Mesenchymal stem cell (in vitro differentiated cells and primary cell): ENCODE results near the gene TSC22D3.

Experiments
- DNase-seq: peaks from one replicate; pipeline ENCODE4 v3.0.0-alpha.2; 2013
- H2AFZ ChIP-seq: one replicate; pipeline ENCODE4 v1.6.1; 2013; ENCODE audit warnings: low read depth, mild to moderate bottlenecking, control low read depth, inconsistent platforms, low read length, moderate library complexity
- H2AK5ac ChIP-seq: 2 replicates; pipeline ENCODE4 v1.6.1; 2013; ENCODE audit warnings: low read length, moderate library complexity, mild to moderate bottlenecking, inconsistent platforms; ENCODE audit not compliant: severe bottlenecking
- H2BK120ac ChIP-seq: one replicate; pipeline ENCODE4 v1.6.1; 2013; ENCODE audit warnings: low read depth, mild to moderate bottlenecking, inconsistent platforms, low read length, moderate library complexity
- H2BK12ac ChIP-seq, 2 experiments: one replicate each; pipeline ENCODE4 v1.6.1; 2013; ENCODE audit warnings: inconsistent platforms in 2 of 2, low read length in 2 of 2, mild to moderate bottlenecking in 2 of 2, moderate library complexity in 2 of 2, control low read depth in 1 of 2
- H2BK15ac ChIP-seq: one replicate; pipeline ENCODE4 v1.6.1; 2013; ENCODE audit warnings: mild to moderate bottlenecking, low read depth, inconsistent platforms; ENCODE audit not compliant: poor library complexity, severe bottlenecking
- H2BK5ac ChIP-seq: 2 replicates; pipeline ENCODE4 v1.6.1; 2013; ENCODE audit warnings: low read depth, mild to moderate bottlenecking, low read length, control low read depth, inconsistent platforms; ENCODE audit not compliant: poor library complexity, severe bottlenecking
- H3K14ac ChIP-seq, 2 experiments: one replicate each; pipeline ENCODE4 v1.6.1; 2013; ENCODE audit warnings: inconsistent platforms in 2 of 2, low read length in 2 of 2, control low read depth in 1 of 2, mild to moderate bottlenecking in 1 of 2, moderate library complexity in 1 of 2
- H3K18ac ChIP-seq, 2 experiments: one replicate each; pipeline ENCODE4 v1.6.1; 2013; ENCODE audit warnings: inconsistent platforms in 2 of 2, low read length in 2 of 2, control low read depth in 1 of 2, low read depth in 1 of 2, mild to moderate bottlenecking in 1 of 2
- H3K23ac ChIP-seq, 2 experiments: one replicate each; pipeline ENCODE4 v1.6.1; 2013; ENCODE audit warnings: inconsistent platforms in 2 of 2, low read length in 2 of 2, mild to moderate bottlenecking in 2 of 2, moderate library complexity in 2 of 2, control low read depth in 1 of 2
- H3K27ac ChIP-seq: 2 replicates; pipeline ENCODE4 v1.5.1; 2013; ENCODE audit warnings: mild to moderate bottlenecking, moderate library complexity, low read length, control low read depth, inconsistent platforms; ENCODE audit not compliant: poor library complexity, severe bottlenecking
- H3K27me3 ChIP-seq, 2 experiments: 2 replicates each; pipeline versions ENCODE4 v1.6.1 to v1.7.0; 2013; ENCODE audit warnings: low read length in 2 of 2, mild to moderate bottlenecking in 2 of 2, moderate library complexity in 2 of 2, control low read depth in 1 of 2, inconsistent platforms in 1 of 2; ENCODE audit not compliant: control insufficient read depth in 1 of 2, insufficient read depth in 1 of 2
- H3K36me3 ChIP-seq, 2 experiments: 2 replicates each; pipeline versions ENCODE4 v1.6.1 to v1.7.0; 2013; ENCODE audit warnings: low read length in 2 of 2, control low read depth in 1 of 2, inconsistent platforms in 1 of 2, low read depth in 1 of 2, mild to moderate bottlenecking in 1 of 2; ENCODE audit not compliant: insufficient read depth in 2 of 2, control insufficient read depth in 1 of 2
- H3K4ac ChIP-seq, 2 experiments: one replicate each; pipeline ENCODE4 v1.6.1; 2013; ENCODE audit warnings: inconsistent platforms in 2 of 2, low read length in 2 of 2, mild to moderate bottlenecking in 2 of 2, moderate library complexity in 2 of 2, control low read depth in 1 of 2, low read depth in 1 of 2
- H3K4me1 ChIP-seq: 2 replicates; pipeline ENCODE4 v1.6.1; 2013; ENCODE audit warnings: low read depth, low read length, control low read depth; ENCODE audit not compliant: control insufficient read depth, insufficient read depth
- H3K4me2 ChIP-seq: 2 replicates; pipeline ENCODE4 v1.6.1; 2013; ENCODE audit warnings: low read length, mild to moderate bottlenecking, inconsistent platforms; ENCODE audit not compliant: poor library complexity, severe bottlenecking
- H3K4me3 ChIP-seq, 2 experiments: 2 replicates each; pipeline versions ENCODE4 v1.5.1 to v1.7.0; 2013; ENCODE audit warnings: low read length in 2 of 2, mild to moderate bottlenecking in 2 of 2, control low read depth in 1 of 2, low read depth in 1 of 2; ENCODE audit not compliant: insufficient read depth in 1 of 2
- H3K79me1 ChIP-seq: replicated peaks from 2 replicates; pipeline ENCODE4 v1.6.1; 2013; ENCODE audit warnings: mild to moderate bottlenecking, control low read depth, low read length, inconsistent platforms; ENCODE audit not compliant: poor library complexity, severe bottlenecking
- H3K9ac ChIP-seq: 2 replicates; pipeline ENCODE4 v1.7.0; 2013; ENCODE audit warnings: mild to moderate bottlenecking, low read length, moderate library complexity
- H3K9me3 ChIP-seq: 2 replicates; pipeline ENCODE4 v1.7.0; 2013; ENCODE audit warnings: mild to moderate bottlenecking, low read length; ENCODE audit not compliant: control insufficient read depth
- H4K8ac ChIP-seq: one replicate; pipeline ENCODE4 v1.6.1; 2013; ENCODE audit warnings: inconsistent platforms, mild to moderate bottlenecking, low read length, moderate library complexity
- H4K91ac ChIP-seq: one replicate; pipeline ENCODE4 v1.6.1; 2013; ENCODE audit warnings: mild to moderate bottlenecking, low read length, inconsistent platforms
- WGBS: methylation state at CpG from one replicate; pipeline ENCODE4 v1.1.7; 2013; ENCODE audit warnings: mixed read lengths; 5-methylcytosine and 5-hydroxymethylcytosine counted together

Gene TSC22D3

DNA sequence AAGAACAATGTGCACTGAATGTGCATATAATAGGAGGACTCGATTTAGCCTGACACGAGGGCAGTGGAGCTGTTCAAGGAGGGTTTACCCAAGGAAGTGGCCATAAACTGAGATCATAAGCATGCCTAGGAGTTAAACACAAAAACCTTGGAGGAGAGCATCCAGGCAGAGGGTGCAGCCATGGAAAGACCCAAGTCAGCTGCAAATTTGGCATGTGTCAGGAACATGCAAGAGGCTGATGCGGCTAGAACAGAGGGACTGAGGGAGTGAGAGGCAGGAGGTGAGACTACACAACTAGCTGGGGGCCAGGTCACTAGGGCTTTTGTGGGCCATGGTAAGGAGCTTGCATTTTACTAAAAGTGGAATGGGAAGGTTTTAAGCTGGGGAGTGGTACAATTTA is 91.7 kb downstream of the TSC22D3 start:
- WGBS, result 60% methylated on average over 3 of the region's 3 CpGs
- peak overlapping the region in 1 of 2 experiments; percentile 57 for H3K14ac ChIP-seq
- H3K4me1 ChIP-seq, result peaks cover 23% of the 10 kb centered on the region
- H2BK5ac ChIP-seq, result no peak overlapping the region
- H2BK120ac ChIP-seq, result peak overlapping the region; percentile 68
- peak overlapping the region; percentile 23 for H2BK15ac ChIP-seq
- peaks cover 0 to 68% of the 10 kb centered on the region in 2 experiments for H3K27me3 ChIP-seq
- H3K4ac ChIP-seq, result no peak overlapping the region
- H3K18ac ChIP-seq, result peak overlapping the region; percentile 22 to 84
- no peaks in the 10 kb centered on the region for H3K9me3 ChIP-seq
- H3K36me3 ChIP-seq, result no peaks in the 10 kb centered on the region
- H2BK12ac ChIP-seq, result peak overlapping the region in 1 of 2 experiments; percentile 94
- no peak overlapping the region for H3K4me2 ChIP-seq
- no peak overlapping the region for H3K27ac ChIP-seq
- no peak overlapping the region for H3K4me3 ChIP-seq
- no peak overlapping the region for H3K23ac ChIP-seq
- H3K79me1 ChIP-seq, result no peaks in the 10 kb centered on the region
- H2AFZ ChIP-seq, result no peak overlapping the region
- no peak overlapping the region for H4K91ac ChIP-seq
- H4K8ac ChIP-seq, result no peak overlapping the region
- H3K9ac ChIP-seq, result no peak overlapping the region
- no peak for DNase-seq
- peak overlapping the region; percentile 37 for H2AK5ac ChIP-seq

DNA sequence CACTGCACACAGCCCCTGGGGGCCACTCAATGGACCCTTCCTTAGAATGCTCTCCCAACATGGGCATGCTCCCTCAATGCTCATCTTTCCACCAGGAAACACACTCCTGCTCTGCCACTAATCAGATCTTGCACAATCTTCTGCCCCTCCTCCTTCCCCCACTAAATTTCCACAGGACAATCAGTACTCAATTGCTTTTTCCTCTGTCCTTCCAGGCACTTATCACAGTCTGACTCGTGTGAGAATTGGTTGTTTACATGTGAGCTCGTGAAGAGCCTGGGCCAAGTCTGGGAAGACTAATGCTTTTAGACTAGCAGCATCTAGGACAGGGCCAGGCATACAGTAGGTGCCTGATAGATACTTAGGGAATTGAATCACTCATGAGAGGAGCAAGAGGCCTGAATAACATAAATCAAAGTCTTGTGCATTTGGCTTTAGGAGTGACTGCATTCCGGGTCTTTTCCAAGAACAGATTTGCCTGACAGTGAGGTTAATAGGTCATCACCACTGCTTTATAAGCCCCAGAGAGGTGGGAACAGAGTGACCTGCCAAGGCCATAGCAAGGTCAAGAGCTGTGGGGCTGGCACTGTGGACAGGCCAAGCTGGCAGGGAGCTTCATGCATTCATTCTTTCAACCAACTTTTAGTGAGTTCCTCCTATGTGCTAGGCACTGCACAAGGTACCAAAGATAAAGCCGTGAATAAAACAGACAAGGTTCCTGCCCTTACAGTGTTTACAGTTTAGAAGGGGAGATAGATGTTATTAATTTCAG is 92.3 kb downstream of the TSC22D3 start:
- Histone ChIP-seq H3K4me3 (no peak overlapping the region), H3K4ac (peak overlapping the region in 1 of 2 experiments; percentile 41), H2BK5ac (no peak overlapping the region), H3K4me2 (no peak overlapping the region), H3K9ac (no peak overlapping the region), H2BK12ac (peak overlapping the region in 1 of 2 experiments; percentile 94), H3K27me3 (peaks cover 0 to 64% of the 10 kb centered on the region in 2 experiments), H3K36me3 (no peaks in the 10 kb centered on the region), H2AK5ac (no peak overlapping the region), H2AFZ (no peak overlapping the region), H3K18ac (peak overlapping the region; percentile 78 to 84), H2BK15ac (no peak overlapping the region), H3K14ac (no peak overlapping the region), H4K8ac (peak overlapping the region; percentile 49), H4K91ac (peak overlapping the region; percentile 75), H3K9me3 (no peaks in the 10 kb centered on the region), H3K23ac (no peak overlapping the region), H3K79me1 (no peaks in the 10 kb centered on the region), H3K4me1 (peaks cover 23% of the 10 kb centered on the region), H3K27ac (no peak overlapping the region), H2BK120ac (no peak overlapping the region)
- WGBS, result 20% methylated on average over 4 of the region's 4 CpGs
- DNase-seq, result peak; percentile 90

DNA sequence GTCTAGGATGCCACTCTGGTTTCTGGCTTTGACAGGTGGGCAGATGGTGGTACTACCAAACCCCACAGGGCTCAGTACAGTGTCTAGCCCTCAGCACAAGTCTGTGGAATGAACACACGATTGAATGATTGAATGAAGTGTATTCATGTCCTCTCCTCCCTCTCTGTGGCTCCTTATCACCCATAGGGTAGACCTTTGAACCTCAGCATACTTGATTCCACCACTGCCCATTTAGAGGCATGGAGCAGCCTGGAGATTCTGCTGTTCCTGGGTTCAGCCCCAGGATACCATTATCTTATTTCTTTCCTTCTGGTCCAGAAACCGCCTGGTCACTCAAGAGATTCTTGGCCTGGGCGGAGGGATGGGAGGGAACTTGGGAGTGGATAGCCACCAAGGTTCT is 93.3 kb downstream of the TSC22D3 start:
- Histone ChIP-seq H2AK5ac (peak overlapping the region; percentile 42), H3K4ac (no peak overlapping the region), H3K79me1 (no peaks in the 10 kb centered on the region), H3K4me2 (no peak overlapping the region), H3K14ac (no peak overlapping the region), H2BK15ac (no peak overlapping the region), H4K91ac (no peak overlapping the region), H3K4me3 (no peak overlapping the region), H2AFZ (no peak overlapping the region), H2BK12ac (peak overlapping the region; percentile 84 to 94), H3K27me3 (peaks cover 0 to 59% of the 10 kb centered on the region in 2 experiments), H3K23ac (no peak overlapping the region), H3K27ac (no peak overlapping the region), H4K8ac (no peak overlapping the region), H3K36me3 (no peaks in the 10 kb centered on the region), H3K18ac (peak overlapping the region in 1 of 2 experiments; percentile 24), H2BK5ac (no peak overlapping the region), H3K9me3 (no peaks in the 10 kb centered on the region), H3K4me1 (peaks cover 25% of the 10 kb centered on the region), H3K9ac (no peak overlapping the region), H2BK120ac (peak overlapping the region; percentile 49)
- no peak for DNase-seq
- WGBS, result 93% methylated on average over 2 of the region's 3 CpGs

DNA sequence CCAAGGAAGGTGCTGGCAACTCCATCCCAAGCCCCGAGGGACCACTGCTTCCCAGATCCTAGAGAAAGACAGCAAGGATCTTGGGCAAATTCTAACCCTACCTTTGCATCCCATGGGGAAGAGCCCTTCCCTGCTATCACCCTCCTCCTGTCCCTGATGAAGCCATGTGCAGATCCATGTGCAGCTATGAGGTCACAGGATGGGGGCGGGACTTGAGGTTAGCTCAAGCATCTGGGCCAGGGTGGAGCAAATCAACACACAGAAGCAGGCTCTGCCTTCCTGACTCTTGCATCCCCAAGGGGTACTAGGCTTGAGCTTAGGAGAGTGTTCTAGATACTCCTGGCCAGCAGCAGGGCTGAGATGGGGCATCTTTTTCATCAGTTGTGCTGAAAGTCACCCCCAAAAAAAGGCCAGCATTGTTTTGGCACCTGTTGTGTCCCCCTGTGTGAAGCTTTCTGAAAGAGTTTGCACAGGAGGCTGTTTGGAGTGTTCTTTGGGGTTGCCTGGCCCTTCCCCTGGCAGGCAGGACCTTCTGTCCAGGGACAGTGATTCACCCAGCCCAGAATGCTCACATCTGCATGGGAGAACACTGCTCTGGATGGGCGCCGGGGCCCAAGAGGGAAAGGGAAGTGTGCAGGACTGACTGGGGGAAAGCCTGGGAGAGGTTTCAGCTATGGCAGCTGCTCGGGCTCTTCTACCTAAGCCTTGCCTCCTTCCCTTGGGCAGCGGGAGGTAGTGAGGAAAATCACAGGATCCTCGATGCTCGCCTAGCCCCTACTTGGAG is 96.4 kb downstream of the TSC22D3 start:
- no peak overlapping the region for H2AFZ ChIP-seq
- no peak overlapping the region for H3K4me3 ChIP-seq
- no peak overlapping the region for H3K9ac ChIP-seq
- H3K27ac ChIP-seq, result no peak overlapping the region
- H3K23ac ChIP-seq, result no peak overlapping the region
- no peak overlapping the region for H2BK120ac ChIP-seq
- no peaks in the 10 kb centered on the region for H3K9me3 ChIP-seq
- peaks cover 20% of the 10 kb centered on the region for H3K4me1 ChIP-seq
- no peak overlapping the region for H3K4me2 ChIP-seq
- H3K18ac ChIP-seq, result peak overlapping the region in 1 of 2 experiments; percentile 56
- 75% methylated on average over 6 of the region's 8 CpGs for whole genome bisulfite sequencing
- H4K91ac ChIP-seq, result peak overlapping the region; percentile 68
- peak overlapping the region; percentile 63 to 80 for H2BK12ac ChIP-seq
- H4K8ac ChIP-seq, result peak overlapping the region; percentile 54
- H3K4ac ChIP-seq, result no peak overlapping the region
- H2BK15ac ChIP-seq, result no peak overlapping the region
- peaks cover 0 to 44% of the 10 kb centered on the region in 2 experiments for H3K27me3 ChIP-seq
- DNase-seq, result peak; percentile 84
- H3K14ac ChIP-seq, result no peak overlapping the region
- no peaks in the 10 kb centered on the region for H3K36me3 ChIP-seq
- no peaks in the 10 kb centered on the region for H3K79me1 ChIP-seq
- H2AK5ac ChIP-seq, result no peak overlapping the region
- H2BK5ac ChIP-seq, result no peak overlapping the region
